Measurements from ENCODE around the gene EFTUD2. TPM values are rescaled to one million over a fixed set of nuclear protein-coding genes. Genes with fewer than 3 reads are reported as not detected.

The EFTUD2 gene
- total RNA-seq, 2 donors from 2014 or later, result 192 to 232 TPM

DNA sequence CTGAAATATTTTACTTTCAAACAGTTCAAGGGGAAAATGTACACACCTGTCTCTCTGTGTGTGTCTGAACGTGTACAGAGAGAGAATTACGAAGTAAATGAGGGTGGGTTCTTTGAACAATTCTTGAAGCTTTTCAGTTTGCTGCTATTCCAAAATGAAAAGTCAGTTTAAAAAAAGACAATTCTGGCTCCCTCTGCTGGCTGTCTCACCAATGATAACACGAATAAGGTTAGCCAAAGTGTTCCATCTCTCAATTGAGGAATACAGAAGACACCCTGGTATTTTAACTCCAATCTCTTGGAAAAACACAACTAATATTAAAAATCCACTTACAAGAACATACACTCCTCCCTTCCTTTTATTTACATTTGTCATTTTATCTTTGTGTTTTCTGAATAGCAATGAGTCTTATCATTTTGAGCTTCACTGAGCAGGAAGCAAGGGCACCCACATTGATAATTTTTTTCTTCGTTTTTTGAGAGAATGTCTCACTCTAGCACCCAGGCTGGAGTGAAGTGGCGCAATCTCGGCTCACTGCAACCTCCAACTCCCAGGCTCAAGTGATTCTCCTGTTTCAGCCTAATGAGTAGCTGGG, 20.5 kb downstream of the EFTUD2 start:
- Mint-ChIP-seq H3K4me3 (no peak overlapping the region), H3K27ac (no peak overlapping the region), H3K36me3 (peaks cover 36% of the 10 kb centered on the region), H3K4me1 (ENCODE audit: low read depth in 2 of 2) (peaks cover 0 to 3% of the 10 kb centered on the region in 2 donors), H3K27me3 (no peaks in the 10 kb centered on the region), H3K9me3 (no peaks in the 10 kb centered on the region)
- no peak for ATAC-seq
- DNase-seq (ENCODE audit: low spot score), result no peak

DNA sequence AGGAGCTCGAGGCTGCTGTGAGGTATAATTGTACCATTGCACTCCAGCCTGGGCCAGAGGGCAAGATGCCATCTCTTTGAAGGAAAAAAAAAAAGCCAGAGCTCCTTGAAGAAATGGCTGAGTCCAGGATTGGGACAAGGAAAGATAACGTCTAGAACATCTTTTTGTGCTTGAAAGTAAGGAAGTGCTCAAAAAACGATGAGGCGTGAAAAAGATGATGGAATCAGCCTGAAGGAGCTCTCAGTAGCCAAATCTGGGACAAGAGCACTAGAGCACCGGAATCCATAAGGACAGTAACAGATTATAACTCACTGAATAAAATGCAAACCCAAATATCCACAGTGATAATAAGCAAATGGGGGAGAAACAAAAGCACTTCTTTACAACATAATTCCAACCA, 22.1 kb downstream of the EFTUD2 start:
- H3K27ac Mint-ChIP-seq, result no peak overlapping the region
- no peak overlapping the region for H3K4me3 Mint-ChIP-seq
- H3K9me3 Mint-ChIP-seq, result no peaks in the 10 kb centered on the region

DNA sequence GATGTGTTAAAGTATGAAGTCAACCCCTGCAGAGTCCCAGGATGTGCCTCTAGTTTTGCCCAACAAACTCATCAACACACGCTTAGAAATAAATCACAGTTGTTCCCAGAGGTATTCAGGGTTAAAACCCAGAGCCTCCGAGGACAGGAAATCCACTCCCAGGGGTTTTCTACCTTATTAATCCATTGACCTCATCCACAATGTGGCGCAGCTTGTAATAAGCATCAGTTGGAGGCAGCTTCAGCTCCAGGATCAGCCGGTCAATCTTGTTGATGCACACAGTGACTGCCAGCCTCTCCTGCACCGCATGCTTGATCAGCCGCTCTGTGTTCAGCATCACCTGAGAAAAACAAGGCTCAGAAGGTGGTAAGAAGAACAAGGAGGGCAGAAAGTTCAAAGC, 23.5 kb downstream of the EFTUD2 start:
- Mint-ChIP-seq H3K27ac (no peak overlapping the region), H3K4me3 (no peak overlapping the region), H3K27me3 (no peaks in the 10 kb centered on the region), H3K4me1 (ENCODE audit: low read depth in 2 of 2) (no peaks in the 10 kb centered on the region), H3K36me3 (peaks cover 24% of the 10 kb centered on the region), H3K9me3 (no peaks in the 10 kb centered on the region)
- ATAC-seq (no peak), DNase-seq (ENCODE audit: low spot score) (no peak)

More for the DNA sequence above, 22.1 kb downstream of the EFTUD2 start:
- H3K4me1 Mint-ChIP-seq (ENCODE audit: low read depth in 2 of 2), result no peaks in the 10 kb centered on the region
- H3K27me3 Mint-ChIP-seq, result no peaks in the 10 kb centered on the region
- H3K36me3 Mint-ChIP-seq, result peaks cover 27% of the 10 kb centered on the region
- ATAC-seq (no peak), DNase-seq (ENCODE audit: low spot score) (no peak)

DNA sequence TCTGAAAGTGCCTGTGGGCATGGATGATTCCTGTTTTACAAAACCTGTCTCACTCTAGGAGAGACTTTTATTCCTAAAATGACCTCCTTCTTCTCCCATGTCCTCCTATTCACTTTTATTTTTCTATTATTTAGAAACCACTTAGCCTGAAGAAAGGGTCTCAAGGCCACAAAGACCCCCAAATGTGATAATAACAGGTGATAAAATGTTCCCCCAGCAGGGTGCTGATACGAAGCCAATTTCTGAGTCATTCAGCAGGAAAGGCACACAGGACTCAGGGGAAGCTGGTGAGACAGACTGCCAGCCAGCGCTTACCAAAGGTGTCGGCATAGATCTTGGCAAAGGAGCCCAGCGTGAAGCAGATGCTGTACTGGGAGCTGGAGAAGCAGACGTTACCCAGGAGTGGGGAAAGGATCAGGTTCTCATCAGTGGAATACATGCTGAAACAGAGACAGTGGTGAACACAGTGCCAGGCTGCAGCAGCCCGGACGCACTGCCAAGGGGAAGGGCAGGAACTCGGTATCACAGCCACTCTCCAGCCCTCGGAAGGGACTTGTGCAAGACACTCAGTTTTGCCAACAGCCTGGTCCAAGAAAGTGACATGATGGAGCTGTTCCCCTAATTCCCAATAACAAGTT, 27.0 kb downstream of the EFTUD2 start:
- ATAC-seq (no peak), DNase-seq (ENCODE audit: low spot score) (no peak)
- Mint-ChIP-seq H3K27me3 (no peaks in the 10 kb centered on the region), H3K4me3 (no peak overlapping the region), H3K9me3 (no peaks in the 10 kb centered on the region), H3K36me3 (peaks cover 30% of the 10 kb centered on the region), H3K27ac (no peak overlapping the region), H3K4me1 (ENCODE audit: low read depth in 2 of 2) (no peaks in the 10 kb centered on the region)

DNA sequence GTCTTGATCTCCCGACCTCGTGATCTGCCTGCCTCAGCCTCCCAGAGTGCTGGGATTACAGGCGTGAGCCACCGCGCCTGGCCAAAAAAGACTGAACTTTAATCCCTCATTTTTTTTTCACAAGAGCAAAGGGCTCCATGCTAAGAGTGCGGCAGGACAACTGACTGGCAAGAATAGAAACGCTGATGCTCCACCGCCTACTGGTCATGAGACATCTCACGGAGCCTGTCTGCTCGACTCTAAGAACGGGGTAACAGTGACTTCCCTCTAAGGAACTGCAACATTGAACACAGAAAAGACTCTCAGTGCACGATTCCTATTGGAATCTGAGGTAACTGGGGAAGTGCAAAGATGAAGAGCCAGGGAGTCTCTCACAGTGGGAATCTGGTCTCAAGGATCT, 27.7 kb downstream of the EFTUD2 start:
- Mint-ChIP-seq H3K27ac (no peak overlapping the region), H3K9me3 (no peaks in the 10 kb centered on the region), H3K27me3 (no peaks in the 10 kb centered on the region), H3K36me3 (peaks cover 30% of the 10 kb centered on the region), H3K4me1 (ENCODE audit: low read depth in 2 of 2) (no peaks in the 10 kb centered on the region), H3K4me3 (no peak overlapping the region)
- ATAC-seq (no peak), DNase-seq (ENCODE audit: low spot score) (no peak)

DNA sequence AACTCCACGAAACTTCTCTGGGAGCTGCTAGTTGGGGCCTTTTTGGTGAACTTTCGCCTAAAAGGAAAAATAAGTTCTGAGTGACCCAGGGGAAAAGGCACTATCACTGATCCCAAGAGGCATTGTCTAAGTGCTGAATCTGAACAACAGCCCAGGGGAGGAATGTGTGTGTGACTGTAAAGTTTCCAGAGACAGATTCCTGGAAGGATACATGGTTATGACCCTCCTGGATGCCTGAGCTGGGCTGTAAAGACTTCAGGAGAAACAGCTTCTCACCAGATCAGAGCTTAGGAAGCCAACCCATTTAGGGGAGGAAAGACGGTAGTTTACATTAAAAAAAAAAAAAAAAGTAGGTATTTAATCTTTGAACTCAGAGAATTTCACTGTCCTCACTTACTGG, 31.4 kb downstream of the EFTUD2 start:
- Mint-ChIP-seq H3K27ac (no peak overlapping the region), H3K9me3 (no peaks in the 10 kb centered on the region), H3K4me3 (no peak overlapping the region), H3K36me3 (peaks cover 36% of the 10 kb centered on the region), H3K4me1 (ENCODE audit: low read depth in 2 of 2) (no peaks in the 10 kb centered on the region), H3K27me3 (no peaks in the 10 kb centered on the region)
- ATAC-seq (no peak), DNase-seq (ENCODE audit: low spot score) (no peak)

DNA sequence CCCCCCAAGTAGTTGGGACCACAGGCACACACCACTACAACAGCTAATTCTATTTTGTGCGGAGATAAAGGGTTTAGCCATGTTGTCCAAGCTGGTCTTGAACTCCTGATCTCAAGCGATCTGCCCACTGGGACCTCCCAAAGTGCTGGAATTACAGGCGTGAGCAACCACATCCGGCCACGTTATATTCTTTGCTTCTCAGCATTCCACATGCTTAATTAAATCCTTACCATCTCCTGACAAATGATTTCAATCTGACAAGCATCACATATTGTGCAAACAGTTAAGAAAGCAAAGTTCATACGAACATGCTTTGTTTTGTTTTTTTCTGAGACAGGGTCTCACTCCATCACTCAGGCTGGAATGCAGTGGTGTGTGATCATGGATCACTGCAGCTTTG, 33.3 kb downstream of the EFTUD2 start:
- H3K27me3 Mint-ChIP-seq, result no peaks in the 10 kb centered on the region
- H3K9me3 Mint-ChIP-seq, result no peaks in the 10 kb centered on the region
- no peak overlapping the region for H3K27ac Mint-ChIP-seq
- H3K4me1 Mint-ChIP-seq (ENCODE audit: low read depth in 2 of 2), result no peaks in the 10 kb centered on the region
- no peak overlapping the region for H3K4me3 Mint-ChIP-seq
- DNase-seq (ENCODE audit: low spot score) (no peak), ATAC-seq (no peak)
- peaks cover 28% of the 10 kb centered on the region for H3K36me3 Mint-ChIP-seq

DNA sequence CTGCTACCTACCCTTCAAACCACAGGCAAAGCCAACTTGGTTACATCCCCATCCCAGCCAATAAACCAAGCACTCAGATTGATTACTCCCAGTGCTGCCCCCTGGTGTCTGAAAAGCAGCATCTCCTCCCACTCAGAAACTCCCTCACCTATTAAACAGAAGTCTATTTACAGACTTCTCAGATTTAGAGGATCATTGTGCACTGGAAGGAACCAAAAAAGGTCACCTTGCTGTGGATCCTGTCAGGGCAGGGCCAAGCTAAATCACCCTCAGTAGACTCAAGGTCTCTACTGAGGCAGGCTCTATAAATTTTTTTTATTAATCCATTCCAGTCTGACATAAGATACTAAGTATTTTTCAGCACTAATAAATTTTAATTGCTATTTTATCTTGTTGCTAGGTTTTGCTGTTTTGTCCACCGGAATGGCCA, 34.0 kb downstream of the EFTUD2 start:
- peak; percentile 70 for DNase-seq (ENCODE audit: low spot score)
- peak in 1 of 2 donors; percentile 46 for ATAC-seq
- H3K4me3 Mint-ChIP-seq, result no peak overlapping the region
- no peaks in the 10 kb centered on the region for H3K9me3 Mint-ChIP-seq
- peaks cover 33% of the 10 kb centered on the region for H3K36me3 Mint-ChIP-seq
- no peaks in the 10 kb centered on the region for H3K27me3 Mint-ChIP-seq
- no peak overlapping the region for H3K27ac Mint-ChIP-seq
- H3K4me1 Mint-ChIP-seq (ENCODE audit: low read depth in 2 of 2), result no peaks in the 10 kb centered on the region

DNA sequence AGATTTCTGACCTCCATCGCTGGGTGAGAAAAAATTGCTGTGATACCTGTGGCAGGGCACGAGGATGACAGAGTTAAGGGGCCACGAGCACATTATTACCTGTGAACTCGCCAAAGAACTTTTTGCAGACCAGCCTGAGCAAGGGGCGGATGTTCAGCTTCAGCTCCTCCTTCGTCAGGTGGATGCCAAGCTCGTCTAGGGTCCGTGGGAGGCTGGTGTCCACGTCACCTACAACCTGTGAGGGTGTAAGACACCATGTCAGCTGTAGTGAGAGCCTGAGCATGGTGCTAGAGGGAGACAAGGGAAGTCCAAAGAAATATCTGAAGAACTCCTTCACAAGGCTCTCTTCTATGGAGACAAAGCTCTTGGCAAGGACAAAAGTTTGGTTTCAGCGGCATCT, 34.4 kb downstream of the EFTUD2 start:
- Mint-ChIP-seq H3K4me3 (no peak overlapping the region), H3K36me3 (peaks cover 34% of the 10 kb centered on the region), H3K27ac (no peak overlapping the region), H3K9me3 (no peaks in the 10 kb centered on the region), H3K4me1 (ENCODE audit: low read depth in 2 of 2) (no peaks in the 10 kb centered on the region), H3K27me3 (no peaks in the 10 kb centered on the region)
- ATAC-seq, result no peak
- no peak for DNase-seq (ENCODE audit: low spot score)

DNA sequence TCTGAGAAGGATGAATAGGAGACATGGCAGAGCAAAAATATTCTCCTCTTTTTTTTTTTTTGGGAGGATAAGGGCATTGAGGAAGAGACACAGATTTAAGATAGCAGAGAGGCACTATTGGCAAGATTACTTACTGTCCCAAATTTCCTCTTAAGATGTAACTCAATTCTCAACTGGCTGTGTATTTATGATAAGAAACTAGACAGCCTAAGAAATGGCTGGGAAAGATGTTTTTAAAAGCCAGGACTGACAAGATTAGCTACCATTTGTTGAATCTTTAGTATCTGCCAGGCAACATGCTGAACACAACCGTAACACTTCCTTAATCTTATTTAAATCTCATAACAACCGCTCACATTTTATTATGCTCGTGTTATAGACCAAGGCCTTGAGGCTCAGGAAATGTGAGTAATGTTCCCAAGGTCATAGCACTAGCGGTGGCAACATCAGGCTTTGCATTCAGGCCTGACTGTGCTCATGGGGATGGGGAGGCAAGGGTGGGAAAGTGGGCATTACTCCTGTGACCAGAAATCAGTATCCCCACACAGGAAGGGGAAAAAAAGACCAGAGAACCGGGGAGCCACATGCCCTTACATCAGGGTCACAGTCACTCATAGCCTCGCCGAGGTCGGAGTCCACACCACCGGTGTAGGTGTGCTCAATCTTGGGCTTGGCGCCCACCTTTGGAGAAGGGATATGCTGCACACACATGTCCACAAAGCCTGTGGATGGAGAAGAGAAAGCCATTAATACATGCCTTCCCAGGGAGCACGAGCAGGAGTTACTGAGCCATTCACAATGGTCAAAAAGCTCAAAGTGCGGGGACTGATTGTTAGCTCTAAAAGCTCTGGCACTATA, 36.0 kb downstream of the EFTUD2 start:
- no peaks in the 10 kb centered on the region for H3K9me3 Mint-ChIP-seq
- ATAC-seq, result no peak
- H3K4me1 Mint-ChIP-seq (ENCODE audit: low read depth in 2 of 2), result no peaks in the 10 kb centered on the region
- no peak overlapping the region for H3K4me3 Mint-ChIP-seq
- no peaks in the 10 kb centered on the region for H3K27me3 Mint-ChIP-seq
- no peak overlapping the region for H3K27ac Mint-ChIP-seq
- peaks cover 28% of the 10 kb centered on the region for H3K36me3 Mint-ChIP-seq
- no peak for DNase-seq (ENCODE audit: low spot score)

DNA sequence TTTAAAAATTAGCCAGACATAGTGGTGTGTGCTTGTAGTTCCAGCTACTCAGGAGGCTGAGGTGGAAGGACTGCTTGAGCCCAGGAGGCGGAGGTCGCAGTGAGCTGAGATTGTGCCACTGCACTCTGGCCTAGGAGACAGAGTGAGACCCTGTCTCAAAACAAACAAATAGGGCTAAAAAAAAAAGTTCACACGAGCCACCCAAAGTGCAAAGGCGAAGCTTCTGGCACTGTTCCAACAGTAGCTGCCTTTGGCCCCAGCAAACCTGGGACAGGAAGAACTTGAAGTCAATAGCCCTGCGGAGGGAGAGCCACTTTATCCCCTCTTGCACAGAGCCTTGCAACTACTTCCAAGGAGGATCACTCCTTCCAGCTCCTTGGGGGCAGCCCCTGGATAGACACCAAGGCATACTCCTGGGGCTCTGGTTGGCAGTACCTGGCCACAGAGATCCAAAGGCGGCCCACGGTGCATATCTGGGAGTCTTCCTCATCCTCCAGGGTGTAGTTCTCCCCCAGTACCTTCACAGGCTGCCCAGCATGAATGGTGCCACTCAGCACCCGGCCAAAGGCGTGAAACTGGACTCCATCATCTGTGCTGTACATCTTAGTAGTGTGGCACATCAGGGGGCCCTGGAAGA, 36.8 kb downstream of the EFTUD2 start:
- Mint-ChIP-seq H3K9me3 (no peaks in the 10 kb centered on the region), H3K27me3 (no peaks in the 10 kb centered on the region), H3K36me3 (peaks cover 28% of the 10 kb centered on the region), H3K27ac (no peak overlapping the region), H3K4me3 (no peak overlapping the region), H3K4me1 (ENCODE audit: low read depth in 2 of 2) (no peaks in the 10 kb centered on the region)
- ATAC-seq (peak in 1 of 2 donors; percentile 24), DNase-seq (ENCODE audit: low spot score) (no peak)

DNA sequence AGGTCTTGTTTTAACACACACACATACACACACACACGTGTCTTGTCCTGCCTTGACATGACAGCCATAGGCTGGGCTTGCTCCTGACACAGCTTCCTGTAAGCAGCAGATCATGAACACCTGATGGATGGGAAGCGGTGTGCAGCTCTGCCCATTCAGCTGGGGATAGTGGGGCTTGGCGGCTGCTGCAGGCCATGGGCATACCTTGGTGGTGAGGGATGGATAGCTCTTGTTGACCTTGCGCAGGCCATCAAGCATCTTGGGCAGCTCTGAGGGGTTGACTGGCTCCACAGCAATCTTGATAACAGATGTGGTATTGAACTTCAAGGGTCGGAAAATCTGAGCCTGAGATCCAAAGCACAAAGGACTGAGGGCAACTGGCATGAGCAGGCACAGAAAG, 39.5 kb downstream of the EFTUD2 start:
- no peak overlapping the region for H3K27ac Mint-ChIP-seq
- no peaks in the 10 kb centered on the region for H3K9me3 Mint-ChIP-seq
- no peak overlapping the region for H3K4me3 Mint-ChIP-seq
- peaks cover 32% of the 10 kb centered on the region for H3K36me3 Mint-ChIP-seq
- ATAC-seq (no peak), DNase-seq (ENCODE audit: low spot score) (no peak)
- H3K27me3 Mint-ChIP-seq, result no peaks in the 10 kb centered on the region
- no peaks in the 10 kb centered on the region for H3K4me1 Mint-ChIP-seq (ENCODE audit: low read depth in 2 of 2)

DNA sequence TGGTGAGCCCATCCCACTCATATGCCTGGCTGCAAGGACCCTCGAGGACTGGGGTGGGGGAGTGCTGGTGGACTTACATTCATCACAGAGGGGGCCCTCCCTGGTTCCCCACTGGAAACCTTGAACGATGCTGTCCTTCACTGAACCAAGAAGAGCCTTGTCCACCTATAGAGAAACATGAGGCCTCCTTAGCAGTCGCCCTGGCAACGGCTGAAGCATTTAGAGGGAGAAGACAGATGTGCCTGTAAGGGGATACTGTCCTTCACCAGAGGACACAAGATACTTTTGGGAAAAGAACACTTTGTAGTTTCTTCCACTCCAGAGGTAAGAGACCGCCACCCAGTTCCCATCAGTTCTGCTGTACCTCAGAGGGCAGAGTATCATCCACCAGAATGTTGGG, 45.1 kb downstream of the EFTUD2 start:
- no peaks in the 10 kb centered on the region for H3K27me3 Mint-ChIP-seq
- no peaks in the 10 kb centered on the region for H3K9me3 Mint-ChIP-seq
- H3K36me3 Mint-ChIP-seq, result peaks cover 8% of the 10 kb centered on the region
- H3K4me1 Mint-ChIP-seq (ENCODE audit: low read depth in 2 of 2), result peaks cover 5% of the 10 kb centered on the region in 2 donors
- H3K27ac Mint-ChIP-seq, result no peak overlapping the region
- ATAC-seq (no peak), DNase-seq (ENCODE audit: low spot score) (no peak)
- no peak overlapping the region for H3K4me3 Mint-ChIP-seq

DNA sequence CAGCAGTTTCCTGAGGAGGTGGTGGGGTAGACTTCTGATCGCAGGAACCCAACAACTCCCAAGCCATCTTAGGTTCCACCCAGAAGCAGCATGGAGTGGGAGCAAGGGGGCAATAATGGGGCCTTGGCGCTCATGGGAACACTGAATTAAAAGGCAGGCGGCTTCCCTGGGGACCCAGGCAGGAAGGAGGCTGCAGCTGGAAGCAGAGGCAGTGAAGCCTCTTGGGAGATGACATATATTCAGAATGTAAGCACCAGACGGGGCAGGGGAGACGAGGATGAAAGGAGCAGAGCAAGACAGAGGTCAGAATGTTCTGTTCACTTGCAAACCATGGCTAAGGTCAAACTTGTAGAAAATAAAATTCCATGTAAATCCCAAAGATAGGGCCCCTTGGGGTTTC, 48.6 kb downstream of the EFTUD2 start:
- Mint-ChIP-seq H3K27me3 (no peaks in the 10 kb centered on the region), H3K4me1 (ENCODE audit: low read depth in 2 of 2) (peaks cover 5 to 8% of the 10 kb centered on the region in 2 donors), H3K9me3 (no peaks in the 10 kb centered on the region), H3K27ac (no peak overlapping the region), H3K36me3 (peaks cover 8% of the 10 kb centered on the region), H3K4me3 (no peak overlapping the region)
- ATAC-seq (no peak), DNase-seq (ENCODE audit: low spot score) (no peak)

Measured in natural killer cell treated with Interleukin-12 subunit alpha and Interleukin-12 subunit beta and Interleukin-15 and Interleukin-18, amount 100 ng/mL, for 72 hours (primary cell).